ENCODE measurements around the gene COA1. TPM values are rescaled to one million over a fixed set of nuclear protein-coding genes. Genes with fewer than 3 reads are reported as not detected.

The COA1 gene
- total and polyA plus RNA-seq, 9 of the 15 experiments (the other 6 are each of a cell fraction or from before 2014, with no cell fraction given) = 98.9 to 463 (median 181) TPM

- no peak for TF ChIP-seq ZNF584 (CRISPR knock-in tag; IDR thresholded peaks at IDR 0.05; ENCODE audit: low read depth)
- no peak for TF ChIP-seq NFATC3 (IDR thresholded peaks at IDR 0.05)
- no peak for TF ChIP-seq BRD4 (IDR thresholded peaks at IDR 0.05)
- no peak for TF ChIP-seq ARHGAP35 (IDR thresholded peaks at IDR 0.05; ENCODE audit: partially characterized antibody)
- no peak for TF ChIP-seq NCOA2 (IDR thresholded peaks at IDR 0.05; ENCODE audit: partially characterized antibody in 2 of 2)
- TF ChIP-seq E2F4 (CRISPR knock-in tag; IDR thresholded peaks at IDR 0.05; ENCODE audit: low read depth) = no peak
- TF ChIP-seq HLTF (IDR thresholded peaks at IDR 0.05) = no peak
- no peak for TF ChIP-seq ZNF699 (CRISPR knock-in tag; IDR thresholded peaks at IDR 0.05; ENCODE audit: insufficient replicate concordance)
- no peak for TF ChIP-seq ZBTB34 (CRISPR knock-in tag; IDR thresholded peaks at IDR 0.05)
- no peak for TF ChIP-seq ZNF282 (CRISPR knock-in tag; IDR thresholded peaks at IDR 0.05)
- TF ChIP-seq XRCC4 (IDR thresholded peaks at IDR 0.05; ENCODE audit: extremely low read depth, insufficient read depth, insufficient read length) = no peak
- no peak for TF ChIP-seq MAFK (IDR thresholded peaks at IDR 0.05; ENCODE audit: low read length)
- TF ChIP-seq ZBTB5 (IDR thresholded peaks at IDR 0.05) = no peak
- TF ChIP-seq RBM15 (IDR thresholded peaks at IDR 0.05; ENCODE audit: insufficient read depth, low read length) = no peak
- TF ChIP-seq HES1 (IDR thresholded peaks at IDR 0.05; ENCODE audit: low read depth) = 0 out of 2 replicates have a peak, but pooled peaks have one; percentile 43
- no peak for TF ChIP-seq ELF1 (tag; IDR thresholded peaks at IDR 0.05)
- no peak for TF ChIP-seq POLR2H (tag; IDR thresholded peaks at IDR 0.05; ENCODE audit: low read depth)
- TF ChIP-seq ZNF449 (CRISPR knock-in tag; IDR thresholded peaks at IDR 0.05) = no peak
- no peak for TF ChIP-seq GATAD2A (IDR thresholded peaks at IDR 0.05)
- 0 out of 2 replicates have a peak, but pooled peaks have one; percentile 32 for TF ChIP-seq RB1 (IDR thresholded peaks at IDR 0.05; ENCODE audit: low read depth)
Measured at GRCh38 chr7:43750016-43750887, 20.9 kb upstream of the COA1 start (continued).
